ENCODE data around the gene FBXO41.

FBXO41 gene

GRCh38 chr2:73260338-73260984 is 23.8 kb downstream of the FBXO41 start:
- DNase-seq, result no peak

- no peak for DNase-seq
Observed at GRCh38 chr2:73259704-73260337, 24.5 kb downstream of the FBXO41 start.

- DNase-seq, result no peak
Observed at GRCh38 chr2:73259276-73259675, 25.0 kb downstream of the FBXO41 start.

DNA sequence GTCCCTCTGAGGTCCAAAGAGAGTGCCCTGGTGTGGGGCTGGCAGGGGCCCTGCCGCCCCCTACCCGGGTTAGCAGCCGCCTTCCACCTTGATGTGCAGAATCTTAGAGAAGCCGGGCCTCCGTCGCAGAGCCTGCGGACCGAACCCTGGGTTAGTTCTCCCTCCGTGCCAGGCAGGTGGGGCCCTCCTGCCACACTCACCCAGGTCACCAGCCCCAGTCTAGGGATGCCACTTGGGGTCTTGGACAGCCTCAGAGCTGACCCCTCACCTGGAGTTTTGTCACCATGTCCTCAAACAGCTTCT is 25.4 kb downstream of the FBXO41 start:
- no peak for DNase-seq

GRCh38 chr2:73258186-73258912 is 25.9 kb downstream of the FBXO41 start:
- DNase-seq, result no peak

DNA sequence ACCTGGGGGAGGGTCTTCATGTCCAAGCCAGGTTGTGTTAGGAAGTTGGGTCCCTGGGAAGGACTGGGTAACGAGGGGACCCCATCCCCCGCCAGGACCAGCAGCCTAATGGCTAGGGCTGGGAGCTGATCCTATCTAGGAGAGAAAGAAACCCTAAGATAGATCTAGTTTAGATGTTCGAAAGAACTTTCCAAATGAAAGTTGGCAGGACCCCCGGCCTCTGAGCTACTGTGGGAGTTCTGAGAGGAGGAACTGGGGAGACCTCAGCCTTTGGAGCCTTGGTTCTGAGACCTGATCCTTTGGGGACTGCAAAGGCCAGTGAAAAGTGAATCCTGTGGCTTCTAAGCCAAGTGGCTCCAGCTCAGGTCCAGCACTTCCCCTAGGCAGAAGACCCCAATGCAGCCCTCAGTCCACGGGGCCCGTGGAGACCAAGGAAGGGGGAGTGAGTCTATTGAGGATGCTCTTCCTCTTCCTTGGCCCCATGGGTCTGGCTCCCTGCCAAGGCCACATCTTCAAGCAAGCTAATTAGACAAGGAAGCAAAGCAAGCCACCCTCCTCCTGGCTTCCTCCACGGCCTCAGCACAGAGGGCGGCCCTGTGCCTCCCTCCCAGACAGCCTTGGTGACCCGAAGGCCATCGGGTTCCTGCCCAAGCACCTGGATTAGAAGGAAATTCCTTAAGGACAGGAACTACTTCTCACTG is 26.7 kb downstream of the FBXO41 start:
- no peak for DNase-seq

- DNase-seq, result no peak
Observed at GRCh38 chr2:73257021-73257420, 27.3 kb downstream of the FBXO41 start.

DNA sequence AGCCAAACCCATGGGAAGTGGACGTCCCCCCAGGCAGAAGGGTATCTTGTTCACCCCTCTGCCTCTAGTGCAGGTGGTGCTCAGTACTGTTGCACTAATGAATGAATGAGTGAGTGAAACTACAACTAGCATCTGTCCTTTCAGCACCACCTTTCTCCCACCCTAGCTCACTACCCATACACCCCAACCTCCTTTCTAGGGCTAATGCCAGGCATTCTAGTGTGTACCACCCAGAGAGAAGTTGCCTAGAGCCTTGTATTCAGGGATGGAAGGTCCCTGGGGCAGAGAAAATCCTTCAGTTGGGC is 27.7 kb downstream of the FBXO41 start:
- no peak for DNase-seq

DNA sequence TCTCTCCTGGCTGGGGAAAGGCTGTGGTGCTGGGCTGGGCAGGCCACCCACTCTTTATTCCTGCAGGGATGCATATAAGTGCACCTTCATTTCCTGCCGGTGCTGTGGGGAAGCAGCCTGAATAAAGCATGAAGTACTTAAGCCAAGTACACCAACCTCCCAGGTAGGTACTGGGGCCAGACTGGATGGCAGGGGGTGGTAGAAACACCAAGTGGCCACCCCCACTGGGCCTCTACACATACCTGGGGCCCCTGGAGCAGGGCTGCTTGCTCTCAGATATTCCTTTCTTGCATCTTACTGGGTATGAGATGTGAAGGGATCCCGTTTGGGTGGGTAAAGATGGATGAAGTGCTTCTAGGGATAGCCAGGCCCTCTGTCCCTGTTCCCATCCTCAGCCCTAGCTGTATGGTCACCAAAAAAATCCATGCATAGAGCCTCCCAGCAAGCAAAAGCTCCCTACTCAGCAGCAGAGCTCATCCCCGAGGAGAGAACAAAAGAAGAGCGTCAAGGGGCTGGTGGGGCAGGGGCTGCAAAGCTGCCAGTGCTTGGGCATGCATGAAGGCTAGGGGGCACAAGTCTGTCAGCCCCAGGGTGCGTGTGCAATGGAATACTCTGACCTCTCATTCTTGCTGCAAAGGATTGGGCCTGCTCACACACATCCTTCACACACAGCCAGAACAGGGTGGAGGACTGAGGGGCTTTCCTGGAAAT is 28.2 kb downstream of the FBXO41 start:
- DNase-seq, result no peak

DNA sequence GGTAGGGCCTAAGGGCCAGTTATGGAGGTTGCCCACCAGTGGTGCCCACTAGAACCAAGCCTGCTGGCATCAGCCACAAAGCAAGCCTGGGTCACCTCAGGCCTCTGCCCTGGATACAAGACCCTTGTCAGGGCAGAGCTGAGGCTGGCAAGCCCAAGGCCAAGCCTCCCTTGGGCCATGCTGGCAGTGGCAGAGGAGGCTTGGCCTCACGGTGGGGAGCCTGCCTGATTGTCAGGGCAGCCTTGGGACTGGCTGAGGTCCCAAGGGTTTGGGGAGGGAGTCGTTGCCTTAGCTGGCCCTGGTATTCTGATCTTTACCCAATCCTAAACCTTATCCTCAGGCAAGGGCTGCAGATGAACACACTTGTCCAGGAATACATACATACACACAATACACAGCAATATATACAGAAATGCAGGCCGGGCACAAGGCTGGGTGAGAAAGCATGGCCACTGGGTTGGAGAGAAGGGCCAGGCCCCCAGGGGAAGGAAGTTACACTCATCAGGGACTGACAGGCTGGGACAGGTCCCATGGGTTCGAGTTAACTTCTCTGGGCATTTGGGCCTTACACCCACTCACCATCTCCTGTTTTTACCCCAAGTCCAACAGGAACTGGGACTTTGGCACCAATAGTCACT is 29.2 kb downstream of the FBXO41 start:
- no peak for DNase-seq

- DNase-seq, result no peak
Observed at GRCh38 chr2:73254343-73255006, 29.8 kb downstream of the FBXO41 start.

- DNase-seq, result no peak
Observed at GRCh38 chr2:73253901-73254300, 30.4 kb downstream of the FBXO41 start.

DNA sequence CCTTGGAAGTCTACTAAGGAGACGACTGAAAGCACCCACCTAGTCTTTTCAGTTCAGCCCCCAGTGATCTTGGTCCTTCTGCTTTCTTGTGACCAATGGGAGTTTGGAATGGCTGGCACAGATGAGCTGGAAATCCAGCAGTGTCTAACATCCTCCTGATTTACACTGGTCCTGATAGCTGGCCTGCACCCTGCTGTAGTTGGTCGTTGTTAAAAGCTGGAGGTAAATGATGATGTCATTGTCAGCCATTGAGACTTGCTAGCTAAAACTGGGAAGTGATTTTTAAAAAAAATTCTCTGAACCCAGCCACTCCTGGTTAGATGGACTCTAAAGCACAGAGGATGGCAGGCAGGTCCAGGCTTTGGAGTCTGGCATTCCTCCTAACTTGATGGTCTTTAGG is 30.9 kb downstream of the FBXO41 start:
- DNase-seq, result no peak

- DNase-seq, result no peak
Observed at GRCh38 chr2:73252238-73253027, 31.8 kb downstream of the FBXO41 start.

GRCh38 chr2:73250872-73251846 is 33.1 kb downstream of the FBXO41 start:
- DNase-seq, result no peak

DNA sequence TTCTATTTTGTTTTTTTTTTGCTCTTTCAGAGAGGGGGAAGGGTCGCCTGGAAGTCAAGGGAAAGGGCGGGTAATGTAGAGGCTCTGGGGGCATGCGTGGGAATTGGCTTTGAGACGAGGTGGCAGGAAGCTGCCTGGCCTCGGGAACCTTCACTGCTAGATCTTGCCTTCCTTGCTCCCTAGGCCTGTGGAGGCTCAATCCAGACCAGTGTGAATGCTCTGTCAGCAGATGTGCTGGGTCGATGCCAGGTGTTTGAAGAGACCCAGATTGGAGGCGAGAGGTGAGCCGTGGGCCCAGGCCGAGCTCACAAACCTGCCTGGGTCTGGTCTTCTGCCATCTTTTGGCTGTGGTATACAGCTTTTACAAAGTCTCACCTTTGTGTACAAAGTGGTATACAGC is 34.6 kb downstream of the FBXO41 start:
- DNase-seq, result no peak

DNA sequence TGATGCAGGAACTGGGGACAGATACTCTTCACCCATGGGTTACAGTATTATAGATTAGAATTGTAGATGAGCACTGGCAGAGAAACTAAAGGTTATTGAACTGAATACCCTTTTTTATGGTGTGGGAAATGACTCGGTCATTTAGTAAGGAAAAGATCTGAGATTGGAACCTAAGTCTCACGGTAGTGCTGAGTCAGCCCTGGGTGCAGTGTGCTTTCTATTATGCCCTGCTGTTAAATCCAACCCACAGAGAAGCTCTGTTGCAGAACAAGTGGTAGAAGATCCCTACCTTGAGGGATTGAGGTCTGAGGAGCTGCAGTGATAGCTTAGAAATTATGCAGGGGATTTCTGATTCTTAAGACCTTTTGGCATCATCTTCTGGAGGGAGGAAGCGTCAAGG is 37.4 kb downstream of the FBXO41 start:
- DNase-seq, result no peak

GRCh38 chr2:73244580-73244979 is 39.7 kb downstream of the FBXO41 start:
- DNase-seq, result no peak

DNA sequence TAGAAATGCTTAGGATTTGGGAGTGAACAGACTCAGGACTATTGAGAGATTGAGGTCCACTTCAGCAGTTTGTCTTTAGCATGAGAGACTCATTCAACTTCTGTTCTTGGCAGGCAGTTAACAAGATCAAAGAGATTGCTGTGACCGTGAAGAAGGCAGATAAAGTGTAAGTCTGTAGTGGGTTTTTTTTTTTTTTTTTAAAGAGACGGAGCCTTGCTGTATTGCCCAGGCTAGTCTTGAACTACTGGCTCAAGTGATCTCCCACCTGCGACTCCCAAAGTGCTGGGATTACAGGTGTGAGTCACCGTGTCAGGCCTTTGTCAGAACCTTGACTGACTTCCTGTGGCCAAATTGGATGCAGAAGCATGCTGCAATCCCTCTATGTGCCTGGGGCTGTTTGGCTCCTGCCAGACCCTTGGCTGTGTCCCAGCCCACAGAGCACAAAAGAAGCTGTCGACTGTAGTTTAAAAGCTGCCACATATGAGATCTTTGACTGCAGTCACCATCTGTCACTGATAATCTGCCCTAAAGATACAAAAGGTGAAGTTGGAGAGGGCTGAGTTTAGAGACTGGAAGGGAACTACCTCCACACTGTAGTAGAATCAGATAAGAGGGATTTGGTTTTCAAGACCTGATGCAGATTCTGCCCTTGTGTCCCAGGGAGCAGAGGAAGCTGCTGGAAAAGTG is 40.3 kb downstream of the FBXO41 start:
- DNase-seq, result no peak

DNA sequence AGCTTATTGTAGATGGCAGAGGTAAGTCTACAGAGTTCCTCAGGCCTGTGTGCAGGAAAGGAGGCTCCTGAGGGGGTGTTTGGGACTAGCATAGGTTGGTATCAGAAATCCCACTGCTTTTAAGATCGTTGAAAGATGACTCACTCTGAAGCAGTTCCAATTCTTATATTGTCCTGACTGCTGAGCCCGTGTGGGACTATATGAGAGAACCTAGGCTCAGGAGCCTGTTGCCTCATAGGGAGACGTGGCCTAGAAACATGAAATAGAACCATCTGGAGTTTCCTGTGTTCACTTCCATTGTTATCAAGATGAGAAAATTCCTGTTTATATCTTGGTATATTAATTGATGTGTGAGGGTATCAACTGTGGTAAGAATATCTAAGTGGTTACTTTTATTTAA is 44.5 kb downstream of the FBXO41 start:
- DNase-seq, result no peak

Data from NCI-H1436 (cell line).